Stimulated activated naive B cell treated with anti-CD40 and anti-IgM and Interleukin-4, amounts not matched to agents 10 μg/mL and 1 μg/mL and 100 μg/mL, for 72 hours (primary cell): ENCODE measurements around the gene CETP.
A peak's percentile ranks its signal among the peaks of the same experiment; 100 is the strongest.
"Not testable (repeated sequence)": the region's sequence is repeated elsewhere in the genome, so short reads cannot be mapped to it uniquely, and the experiment has no call there.

Source experiments
- ATAC-seq, 2 donors: fragments of 150-1000 bp; cut with Tn5 transposase; replicated peaks; 2 replicates each; pipeline ENCODE4 v1.10.0; 2021; ENCODE audit warnings: moderate library complexity in 1 of 2
- DNase-seq: peaks from one replicate; pipeline ENCODE4 v3.0.0; 2021
- H3K27ac Mint-ChIP-seq: one replicate; pipeline ENCODE4 v1.8.0; 2022; ENCODE audit warnings: mild to moderate bottlenecking, mixed read lengths
- H3K27me3 Mint-ChIP-seq, 2 donors: one replicate each; pipeline ENCODE4 v1.8.0; 2022; ENCODE audit warnings: mixed read lengths in 2 of 2
- H3K36me3 Mint-ChIP-seq, 2 donors: one replicate each; pipeline ENCODE4 v1.8.0; 2022; ENCODE audit warnings: mixed read lengths in 2 of 2, mild to moderate bottlenecking in 1 of 2
- H3K4me1 Mint-ChIP-seq, 2 donors: one replicate each; pipeline ENCODE4 v1.8.0; 2022; ENCODE audit warnings: mixed read lengths in 2 of 2, mild to moderate bottlenecking in 1 of 2
- H3K4me3 Mint-ChIP-seq, 2 donors: one replicate each; pipeline ENCODE4 v1.8.0; 2022; ENCODE audit warnings: mild to moderate bottlenecking in 2 of 2, mixed read lengths in 2 of 2, moderate library complexity in 1 of 2
- H3K9me3 Mint-ChIP-seq, 2 donors: one replicate each; pipeline ENCODE4 v1.8.0; 2022; ENCODE audit warnings: mixed read lengths in 2 of 2, mild to moderate bottlenecking in 1 of 2

CETP gene

DNA sequence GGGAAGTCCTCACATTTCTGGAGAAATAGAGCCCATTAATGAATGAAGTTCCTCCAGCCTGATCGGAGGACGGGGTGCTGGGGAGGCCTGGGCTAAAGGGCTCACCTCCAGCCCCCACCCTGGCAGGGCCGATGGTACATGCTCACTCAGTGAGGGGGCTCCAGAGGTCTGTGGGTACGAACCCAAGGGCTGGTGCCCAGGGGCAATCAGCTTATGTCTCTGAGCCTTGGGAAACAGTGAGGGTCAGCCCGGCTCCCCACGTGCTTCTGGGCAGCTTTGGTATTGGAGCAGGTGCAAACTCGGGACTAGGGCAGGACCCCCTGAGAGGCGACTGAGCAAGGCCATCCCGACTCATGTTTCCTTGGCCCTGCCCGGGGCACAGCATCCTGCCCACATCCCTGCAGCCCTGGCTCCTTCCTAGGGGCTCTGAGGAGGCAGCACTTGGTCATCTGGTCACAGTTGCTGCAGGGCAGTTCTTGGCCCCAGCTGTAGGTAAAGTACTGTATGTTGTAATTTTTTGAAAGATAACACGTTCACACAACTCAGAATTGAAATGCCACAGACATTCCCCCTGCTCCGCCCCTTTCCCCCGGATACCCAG, 969 bp upstream of the CETP start:
- ATAC-seq (no peak), DNase-seq (no peak)
- Mint-ChIP-seq H3K27me3 (no peaks in the 10 kb centered on the region), H3K9me3 (no peaks in the 10 kb centered on the region), H3K4me1 (peaks cover 18 to 21% of the 10 kb centered on the region in 2 donors), H3K36me3 (peaks cover 0 to under 1% of the 10 kb centered on the region in 2 donors), H3K27ac (peak overlapping the region; percentile 25), H3K4me3 (no peak overlapping the region)

DNA sequence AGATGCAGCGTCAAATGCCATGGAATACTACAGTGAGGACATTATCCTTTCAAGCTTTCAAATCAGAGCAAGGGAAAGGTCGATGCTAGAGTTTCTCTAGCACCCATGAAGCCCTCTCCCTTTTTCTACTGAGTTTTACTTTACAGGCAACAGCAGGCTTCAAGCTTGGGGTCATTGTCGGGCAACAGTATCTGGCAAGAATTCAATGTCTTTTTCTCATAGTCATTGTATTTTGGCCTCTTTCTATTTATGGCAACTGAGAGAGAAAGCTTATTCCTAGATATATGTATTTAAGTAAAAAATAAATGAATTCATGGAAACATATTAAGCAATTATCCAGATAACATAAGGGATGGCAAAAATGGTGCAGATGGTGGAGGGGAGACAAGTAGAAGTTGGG, 364 bp upstream of the CETP start:
- H3K27me3 Mint-ChIP-seq, result no peaks in the 10 kb centered on the region
- no peak for ATAC-seq
- peaks cover 24 to 26% of the 10 kb centered on the region in 2 donors for H3K4me1 Mint-ChIP-seq
- no peak overlapping the region for H3K4me3 Mint-ChIP-seq
- H3K27ac Mint-ChIP-seq, result peak overlapping the region; percentile 47
- peaks cover 0 to 2% of the 10 kb centered on the region in 2 donors for H3K36me3 Mint-ChIP-seq
- no peaks in the 10 kb centered on the region for H3K9me3 Mint-ChIP-seq
- no peak for DNase-seq

DNA sequence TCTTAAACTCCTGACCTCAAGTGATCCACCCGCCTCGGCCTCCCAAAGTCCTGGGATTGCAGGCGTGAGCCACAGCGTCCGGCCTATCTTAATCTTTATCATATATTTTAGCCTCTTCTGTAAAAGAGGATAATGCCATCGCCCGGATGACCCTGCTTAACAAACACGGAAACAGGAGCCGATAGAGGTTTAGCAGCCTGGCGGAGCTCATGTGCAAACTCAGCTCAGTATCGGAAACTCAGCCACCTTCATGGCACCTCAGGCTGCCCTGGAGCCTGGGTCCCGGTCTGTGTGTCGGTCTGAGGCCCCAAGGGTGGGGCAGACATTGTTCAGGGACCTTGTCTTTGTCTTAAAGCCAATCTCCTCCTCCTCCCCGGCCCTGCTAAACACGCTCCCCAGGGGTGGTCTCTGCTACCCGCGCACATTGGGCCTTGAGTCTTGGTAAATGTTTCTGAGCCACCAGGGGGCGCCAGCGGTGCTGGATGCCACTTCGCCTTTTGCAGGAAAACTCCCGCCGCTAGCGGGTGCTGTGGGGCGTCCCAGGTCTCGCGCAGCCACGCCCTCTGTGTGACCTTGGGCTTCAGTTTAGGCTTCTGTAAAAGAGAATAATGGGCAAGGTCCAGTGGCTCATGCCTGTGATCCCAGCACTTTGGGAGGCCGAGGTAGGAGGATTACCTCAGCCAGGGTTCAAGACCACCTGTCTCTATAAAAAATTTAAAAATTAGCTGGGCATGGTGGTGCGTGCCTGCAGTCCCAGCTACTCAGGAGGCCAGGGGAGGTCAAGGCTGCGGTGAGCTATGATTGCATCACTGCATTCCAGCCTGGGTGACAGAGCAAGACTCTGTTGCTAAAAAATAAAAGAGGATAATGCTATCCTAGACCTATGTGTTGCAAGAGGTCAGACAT, 2.7 kb downstream of the CETP start:
- peaks cover 23 to 50% of the 10 kb centered on the region in 2 donors for H3K4me1 Mint-ChIP-seq
- H3K27ac Mint-ChIP-seq, result peak overlapping the region; percentile 72
- H3K4me3 Mint-ChIP-seq, result no peak overlapping the region
- ATAC-seq (peak; percentile 87 to 88), DNase-seq (peak; percentile 85)
- H3K27me3 Mint-ChIP-seq, result no peaks in the 10 kb centered on the region
- H3K36me3 Mint-ChIP-seq, result peaks cover 0 to 2% of the 10 kb centered on the region in 2 donors
- H3K9me3 Mint-ChIP-seq, result peaks cover 0 to 1% of the 10 kb centered on the region in 2 donors

DNA sequence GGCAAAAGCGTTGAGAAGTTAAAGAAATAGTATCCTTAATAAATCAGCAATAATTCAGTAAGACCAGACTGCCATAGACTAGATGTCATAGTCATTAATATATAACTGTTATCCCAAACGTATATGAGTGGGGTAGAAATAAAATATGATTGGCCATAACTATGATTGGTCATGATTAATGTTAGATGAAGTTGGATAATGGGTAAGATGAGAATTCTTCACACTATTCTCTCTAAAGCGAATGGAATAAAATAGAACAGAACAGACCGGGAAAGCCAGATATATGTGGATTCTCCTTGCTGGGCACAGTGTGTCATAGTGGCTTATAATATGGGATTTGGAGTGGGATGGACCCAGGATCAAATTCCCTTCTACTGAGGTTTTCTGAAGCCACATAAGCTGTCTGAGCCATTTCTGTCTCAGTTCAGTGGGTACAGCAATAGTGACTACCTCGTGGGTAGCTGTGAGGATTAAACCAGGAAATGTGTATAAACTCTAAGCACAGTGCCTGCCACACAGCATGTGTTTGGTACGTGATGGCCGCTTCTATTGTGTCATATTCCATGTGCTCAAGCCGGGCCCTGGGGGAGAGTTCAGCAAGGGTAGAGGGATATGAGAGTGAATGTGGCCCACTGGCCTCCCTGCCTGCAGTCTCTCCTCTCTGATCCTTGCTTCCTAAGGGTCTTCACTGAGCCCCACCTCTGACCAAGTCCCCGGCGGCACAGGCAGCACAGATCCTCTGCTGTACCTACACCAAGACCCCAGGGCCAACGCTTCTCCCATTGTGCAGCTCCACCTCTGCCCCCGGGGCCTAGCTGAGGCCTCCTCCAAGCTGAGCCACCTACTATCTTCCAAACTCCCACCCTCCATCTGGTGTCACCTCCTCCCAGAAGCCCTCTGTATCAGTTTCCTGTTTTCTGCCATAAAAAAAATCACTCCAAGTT, 3.7 kb downstream of the CETP start:
- Mint-ChIP-seq H3K27ac (peak overlapping the region; percentile 72), H3K27me3 (no peaks in the 10 kb centered on the region), H3K4me1 (peaks cover 23 to 59% of the 10 kb centered on the region in 2 donors), H3K9me3 (peaks cover 0 to 1% of the 10 kb centered on the region in 2 donors), H3K36me3 (peaks cover 0 to 2% of the 10 kb centered on the region in 2 donors), H3K4me3 (peak overlapping the region in 1 of 2 donors; percentile 17)
- peak; percentile 47 to 61 for ATAC-seq
- DNase-seq, result no peak

DNA sequence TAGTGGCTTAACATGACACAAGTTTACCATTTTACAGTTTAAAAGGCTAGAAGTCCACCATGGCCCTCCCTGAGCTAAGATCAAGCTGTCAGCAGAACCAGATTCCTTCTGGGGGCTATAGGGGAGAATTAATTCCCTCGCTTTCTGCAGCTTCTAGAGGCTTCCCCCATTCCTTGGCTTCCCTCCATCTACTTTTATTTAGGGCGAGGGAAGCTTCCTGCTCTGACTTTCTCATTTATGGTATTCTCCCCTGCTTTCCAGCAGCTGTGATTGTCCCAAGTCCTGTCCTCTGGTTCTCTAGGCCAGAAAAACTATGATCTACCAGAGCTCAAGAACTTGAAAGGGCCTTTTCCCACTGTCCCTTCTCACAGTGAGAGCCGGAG, 4.3 kb downstream of the CETP start:
- Mint-ChIP-seq H3K9me3 (peaks cover 0 to 1% of the 10 kb centered on the region in 2 donors), H3K4me3 (peak overlapping the region in 1 of 2 donors; percentile 17), H3K27me3 (no peaks in the 10 kb centered on the region), H3K4me1 (peaks cover 28 to 66% of the 10 kb centered on the region in 2 donors), H3K27ac (peak overlapping the region; percentile 72), H3K36me3 (peaks cover 2 to 3% of the 10 kb centered on the region in 2 donors)
- DNase-seq (no peak), ATAC-seq (no peak)

DNA sequence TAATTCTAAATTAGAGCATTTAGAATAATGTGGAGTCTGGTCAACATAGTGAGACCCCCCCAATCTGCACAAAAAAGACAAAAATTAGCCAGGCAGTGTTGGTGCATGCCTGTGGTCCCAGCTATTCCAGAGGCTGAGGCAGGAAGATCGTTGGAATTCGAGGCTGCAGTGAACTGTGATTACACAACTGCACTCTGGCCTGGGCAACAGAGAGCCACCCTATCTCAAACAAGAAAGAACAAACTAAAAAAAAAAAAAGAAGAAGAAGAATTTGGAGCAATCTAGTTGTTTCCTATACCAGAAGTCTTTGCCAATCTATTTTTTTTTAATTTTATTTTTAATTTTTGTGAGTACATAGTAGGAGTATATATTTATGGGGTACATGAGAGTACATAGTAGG, 6.0 kb downstream of the CETP start:
- no peak overlapping the region for H3K4me3 Mint-ChIP-seq
- peaks cover 0 to 1% of the 10 kb centered on the region in 2 donors for H3K9me3 Mint-ChIP-seq
- peaks cover 3 to 4% of the 10 kb centered on the region in 2 donors for H3K36me3 Mint-ChIP-seq
- ATAC-seq, result no peak
- H3K4me1 Mint-ChIP-seq, result peaks cover 39 to 82% of the 10 kb centered on the region in 2 donors
- DNase-seq, result no peak
- no peak overlapping the region for H3K27ac Mint-ChIP-seq
- no peaks in the 10 kb centered on the region for H3K27me3 Mint-ChIP-seq

DNA sequence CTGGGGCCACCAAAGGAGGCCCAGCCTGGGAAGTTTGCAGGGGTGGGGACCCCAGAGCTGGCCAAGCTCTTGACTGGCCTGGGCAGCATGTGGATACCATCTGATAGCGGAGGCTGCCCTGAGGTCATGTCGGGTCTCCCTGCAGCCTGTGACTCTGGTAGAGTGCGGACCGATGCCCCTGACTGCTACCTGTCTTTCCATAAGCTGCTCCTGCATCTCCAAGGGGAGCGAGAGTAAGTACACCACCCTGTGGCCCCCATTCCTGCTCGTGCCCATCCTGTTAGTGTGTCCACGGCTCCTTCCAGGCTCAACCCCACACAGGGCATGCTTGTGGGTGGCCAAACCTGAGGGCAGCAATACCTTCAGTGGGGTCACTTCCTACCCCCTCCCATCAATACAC, 8.0 kb downstream of the CETP start:
- ATAC-seq (no peak), DNase-seq (no peak)
- H3K27ac Mint-ChIP-seq, result no peak overlapping the region
- no peak overlapping the region for H3K4me3 Mint-ChIP-seq
- H3K36me3 Mint-ChIP-seq, result peaks cover 4 to 7% of the 10 kb centered on the region in 2 donors
- H3K4me1 Mint-ChIP-seq, result peaks cover 48 to 95% of the 10 kb centered on the region in 2 donors
- peaks cover 0 to 1% of the 10 kb centered on the region in 2 donors for H3K9me3 Mint-ChIP-seq
- no peaks in the 10 kb centered on the region for H3K27me3 Mint-ChIP-seq

DNA sequence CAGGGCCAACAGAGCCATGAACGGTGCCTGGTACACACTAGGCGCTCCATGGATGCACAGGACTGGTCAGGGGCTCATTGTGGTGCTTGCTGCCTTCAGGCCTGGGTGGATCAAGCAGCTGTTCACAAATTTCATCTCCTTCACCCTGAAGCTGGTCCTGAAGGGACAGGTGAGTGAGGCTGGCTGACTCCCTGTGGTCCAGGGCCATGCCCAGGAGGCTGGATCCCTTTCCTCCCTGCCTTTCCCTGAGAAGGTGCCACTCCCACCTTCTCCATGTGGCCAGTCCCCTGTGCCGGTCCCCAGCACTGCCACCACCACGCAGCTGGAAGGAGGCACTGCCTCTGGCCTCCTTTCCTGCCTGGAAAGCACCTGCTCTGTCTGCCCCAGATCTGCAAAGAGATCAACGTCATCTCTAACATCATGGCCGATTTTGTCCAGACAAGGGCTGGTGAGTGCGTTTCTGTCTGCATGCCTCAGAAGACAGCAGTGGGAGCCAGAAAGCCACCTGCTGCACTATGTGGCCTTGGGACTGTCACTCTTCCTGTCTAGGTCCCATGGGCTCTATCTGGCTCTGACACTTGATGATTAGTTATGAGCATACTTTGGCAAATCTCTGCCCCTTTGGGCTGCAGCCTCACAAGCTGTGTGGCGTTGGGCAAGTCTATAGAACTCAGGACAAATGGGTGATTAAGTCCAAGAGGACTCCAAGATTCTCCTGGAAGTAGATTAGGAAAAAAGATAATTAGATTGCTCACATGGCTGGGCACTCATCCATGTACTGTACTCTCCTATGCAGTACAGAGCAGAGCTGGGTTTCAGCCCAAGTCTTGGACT, 9.4 kb downstream of the CETP start:
- DNase-seq (peak; percentile 77), ATAC-seq (peak; percentile 95 to 96)
- peaks cover 0 to 1% of the 10 kb centered on the region in 2 donors for H3K9me3 Mint-ChIP-seq
- peaks cover 1 to 7% of the 10 kb centered on the region in 2 donors for H3K36me3 Mint-ChIP-seq
- H3K4me3 Mint-ChIP-seq, result peak overlapping the region; percentile 35 to 75
- H3K4me1 Mint-ChIP-seq, result peaks cover 46 to 95% of the 10 kb centered on the region in 2 donors
- no peaks in the 10 kb centered on the region for H3K27me3 Mint-ChIP-seq
- peak overlapping the region; percentile 99 for H3K27ac Mint-ChIP-seq

DNA sequence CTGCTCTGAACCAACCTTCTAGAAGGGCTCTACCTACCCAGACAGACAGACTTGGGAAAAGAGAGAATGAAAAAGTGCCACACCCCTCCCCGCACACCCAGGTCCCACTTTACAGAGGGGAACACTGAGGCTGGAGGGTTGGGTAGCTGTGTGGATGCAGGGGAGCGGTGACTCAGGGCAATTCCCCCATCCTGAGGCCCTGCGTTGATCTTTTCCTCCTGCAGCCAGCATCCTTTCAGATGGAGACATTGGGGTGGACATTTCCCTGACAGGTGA, 10.0 kb downstream of the CETP start:
- H3K9me3 Mint-ChIP-seq, result peaks cover 0 to 1% of the 10 kb centered on the region in 2 donors
- peaks cover 48 to 92% of the 10 kb centered on the region in 2 donors for H3K4me1 Mint-ChIP-seq
- H3K36me3 Mint-ChIP-seq, result peaks cover 1 to 11% of the 10 kb centered on the region in 2 donors
- no peaks in the 10 kb centered on the region for H3K27me3 Mint-ChIP-seq
- no peak for DNase-seq
- peak overlapping the region; percentile 99 for H3K27ac Mint-ChIP-seq
- no peak overlapping the region for H3K4me3 Mint-ChIP-seq
- ATAC-seq, result no peak

DNA sequence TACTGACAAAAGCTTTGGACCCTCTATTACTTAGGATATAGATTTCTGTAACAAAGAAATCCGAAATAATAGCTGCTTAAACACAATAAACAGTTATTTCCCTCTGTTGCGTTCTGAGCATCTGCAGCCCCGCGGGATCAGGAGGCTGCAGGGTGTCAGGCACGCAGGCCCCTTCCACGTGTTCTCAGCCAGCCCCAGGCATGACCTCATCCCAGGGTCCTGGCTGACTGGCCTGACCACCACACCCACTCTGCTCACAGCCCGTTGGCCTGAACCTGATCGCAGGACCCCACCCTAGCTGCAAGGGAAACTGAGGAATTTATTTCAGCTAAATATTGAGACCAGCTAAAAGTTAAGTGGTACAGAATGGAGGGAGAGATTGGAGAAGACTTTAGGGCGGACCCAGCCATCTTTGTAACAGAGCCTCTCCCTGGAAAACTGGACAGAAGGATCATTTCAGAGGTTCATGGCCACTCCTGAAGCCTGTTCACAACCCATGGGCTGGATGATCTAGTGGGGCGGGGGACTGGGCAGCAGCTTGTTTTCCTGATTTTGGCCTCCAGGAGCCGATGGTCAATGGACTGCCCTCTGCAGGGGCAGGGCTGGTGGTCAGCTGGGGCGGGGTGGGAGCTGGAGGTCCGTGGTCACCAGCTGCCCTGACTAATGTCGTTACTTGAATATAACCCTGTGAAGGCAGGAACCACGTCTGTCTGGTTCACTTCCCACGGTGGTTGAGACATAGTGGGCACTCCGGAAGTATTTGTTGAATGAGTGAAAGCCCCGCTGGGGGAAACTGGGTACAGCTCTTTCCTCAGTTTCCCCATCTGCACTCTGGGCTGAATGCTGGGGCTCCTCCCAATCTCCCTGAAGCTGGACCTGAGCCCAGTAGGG, 10.9 kb downstream of the CETP start:
- peak overlapping the region; percentile 83 for H3K27ac Mint-ChIP-seq
- H3K4me3 Mint-ChIP-seq, result no peak overlapping the region
- H3K4me1 Mint-ChIP-seq, result peaks cover 52 to 84% of the 10 kb centered on the region in 2 donors
- peaks cover 1 to 16% of the 10 kb centered on the region in 2 donors for H3K36me3 Mint-ChIP-seq
- peaks cover 0 to 1% of the 10 kb centered on the region in 2 donors for H3K9me3 Mint-ChIP-seq
- no peaks in the 10 kb centered on the region for H3K27me3 Mint-ChIP-seq
- no peak for ATAC-seq
- DNase-seq, result no peak

DNA sequence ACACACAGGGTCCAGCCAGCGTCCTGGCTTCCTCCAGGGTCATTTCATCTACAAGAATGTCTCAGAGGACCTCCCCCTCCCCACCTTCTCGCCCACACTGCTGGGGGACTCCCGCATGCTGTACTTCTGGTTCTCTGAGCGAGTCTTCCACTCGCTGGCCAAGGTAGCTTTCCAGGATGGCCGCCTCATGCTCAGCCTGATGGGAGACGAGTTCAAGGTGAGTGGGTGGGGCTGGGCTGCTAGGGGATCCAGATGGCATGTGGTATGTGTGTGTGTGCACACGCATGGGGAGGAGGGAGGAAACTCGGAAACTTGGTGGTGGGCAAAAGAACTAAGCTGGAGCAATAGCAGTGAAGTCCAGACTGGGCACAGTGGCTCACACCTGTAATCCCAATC, 11.5 kb downstream of the CETP start:
- peaks cover 52 to 86% of the 10 kb centered on the region in 2 donors for H3K4me1 Mint-ChIP-seq
- H3K27ac Mint-ChIP-seq, result peak overlapping the region; percentile 83
- no peak overlapping the region for H3K4me3 Mint-ChIP-seq
- DNase-seq, result no peak
- H3K36me3 Mint-ChIP-seq, result peaks cover 1 to 17% of the 10 kb centered on the region in 2 donors
- ATAC-seq, result no peak
- no peaks in the 10 kb centered on the region for H3K27me3 Mint-ChIP-seq
- H3K9me3 Mint-ChIP-seq, result peaks cover 0 to 1% of the 10 kb centered on the region in 2 donors

DNA sequence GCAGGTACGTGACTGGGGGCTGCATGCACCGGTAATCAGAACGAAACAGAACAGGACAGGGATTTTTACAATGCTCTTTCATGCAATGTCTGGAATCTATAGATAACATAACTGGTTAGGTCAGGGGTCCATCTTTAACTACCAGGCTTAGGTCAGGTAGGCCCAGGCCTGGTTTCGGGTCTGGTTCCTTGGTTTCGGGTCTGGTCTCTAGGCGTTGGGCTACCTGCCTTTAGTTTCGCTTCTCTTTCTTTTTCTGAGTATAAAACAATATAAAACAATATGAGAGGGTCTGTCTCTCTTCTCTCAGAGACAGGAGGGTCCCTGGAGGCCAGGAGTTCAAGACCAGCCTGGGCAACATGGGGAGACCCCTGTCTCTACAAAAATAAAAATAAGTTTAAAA, 12.1 kb downstream of the CETP start:
- DNase-seq, result not testable (repeated sequence)

More for the DNA sequence above, 12.1 kb downstream of the CETP start:
- not testable (repeated sequence) for H3K9me3 Mint-ChIP-seq, H3K27me3 Mint-ChIP-seq, ATAC-seq
- peak overlapping the region in 1 of 2 donors; percentile 3 for H3K4me3 Mint-ChIP-seq
- peaks cover 1 to 17% of the 10 kb centered on the region in 2 donors for H3K36me3 Mint-ChIP-seq
- H3K27ac Mint-ChIP-seq, result peak overlapping the region; percentile 33
- H3K4me1 Mint-ChIP-seq, result peaks cover 51 to 84% of the 10 kb centered on the region in 2 donors
